Measurements from ENCODE around the gene ABCC5. TPM values are rescaled to one million over a fixed set of nuclear protein-coding genes. Genes with fewer than 3 reads are reported as not detected.

ABCC5 gene
- total and polyA plus RNA-seq, 7 donors = 24.5 to 94.2 (median 59.6) TPM

- intact Hi-C loops (cut with DNase I) = no loop called here
- no peak for DNase-seq
- 77 to 79% (median 78%) methylated on average over 13 of the region's 13 CpGs for WGBS, 3 donors
- no peak overlapping the region for H3K27ac ChIP-seq
- no peaks in the 10 kb centered on the region for H3K27me3 ChIP-seq (ENCODE audit: insufficient read depth in 3 of 3, low read length in 2 of 3)
- H3K36me3 ChIP-seq (ENCODE audit: insufficient read depth in 1 of 2, low read depth in 1 of 2) = no peaks in the 10 kb centered on the region
- ATAC-seq = no peak
- TF ChIP-seq CTCF (IDR thresholded peaks at IDR 0.05) = no peak
- no peaks in the 10 kb centered on the region for H3K4me1 ChIP-seq
- H3K4me3 ChIP-seq = no peak overlapping the region
- H3K9me3 ChIP-seq = no peaks in the 10 kb centered on the region
These were observed 111.3 kb downstream of the ABCC5 start for GRCh38 chr3:183906234-183906921.

- no peak for TF ChIP-seq CTCF (IDR thresholded peaks at IDR 0.05)
- ATAC-seq (no peak), DNase-seq (no peak)
- Histone ChIP-seq H3K27me3 (ENCODE audit: insufficient read depth in 3 of 3, low read length in 2 of 3) (no peaks in the 10 kb centered on the region), H3K4me3 (no peak overlapping the region), H3K4me1 (no peaks in the 10 kb centered on the region), H3K36me3 (ENCODE audit: insufficient read depth in 1 of 2, low read depth in 1 of 2) (no peaks in the 10 kb centered on the region), H3K27ac (no peak overlapping the region), H3K9me3 (no peaks in the 10 kb centered on the region)
- intact Hi-C loops (cut with DNase I) = no loop called here
- 69 to 79% (median 72%) methylated on average over 14 of the region's 14 CpGs for WGBS, 3 donors
These were observed 112.6 kb downstream of the ABCC5 start for GRCh38 chr3:183904833-183905780.

- no peak for TF ChIP-seq CTCF (IDR thresholded peaks at IDR 0.05)
- no peak for ATAC-seq
- intact Hi-C loops (cut with DNase I) = loop anchor here (5.0 to 10.0 kb wide), 6 partner anchors 119 to 394 kb away; partner anchors contain the start of genes ABCC5 (in 1 of the 2) and EIF2B5 (in 1 of the 2)
- Histone ChIP-seq H3K4me3 (no peak overlapping the region), H3K27me3 (ENCODE audit: insufficient read depth in 3 of 3, low read length in 2 of 3) (no peaks in the 10 kb centered on the region), H3K27ac (no peak overlapping the region), H3K4me1 (no peaks in the 10 kb centered on the region), H3K36me3 (ENCODE audit: insufficient read depth in 1 of 2, low read depth in 1 of 2) (no peaks in the 10 kb centered on the region), H3K9me3 (no peaks in the 10 kb centered on the region)
- no peak for DNase-seq
- WGBS, 3 donors = 64 to 68% (median 68%) methylated on average over 11 of the region's 11 CpGs
These were observed 119.7 kb downstream of the ABCC5 start for GRCh38 chr3:183898028-183898431.

GRCh38 chr3:183897606-183898005, 120.1 kb downstream of the ABCC5 start:
- no peak for TF ChIP-seq CTCF (IDR thresholded peaks at IDR 0.05)
- 86 to 89% (median 88%) methylated on average over 4 of the region's 4 CpGs for WGBS, 3 donors
- Histone ChIP-seq H3K27ac (no peak overlapping the region), H3K9me3 (no peaks in the 10 kb centered on the region), H3K4me3 (no peak overlapping the region), H3K4me1 (no peaks in the 10 kb centered on the region), H3K36me3 (ENCODE audit: insufficient read depth in 1 of 2, low read depth in 1 of 2) (no peaks in the 10 kb centered on the region), H3K27me3 (ENCODE audit: insufficient read depth in 3 of 3, low read length in 2 of 3) (no peaks in the 10 kb centered on the region)
- no peak for DNase-seq
- intact Hi-C loops (cut with DNase I) = loop anchor here (5.0 to 10.0 kb wide), 6 partner anchors 120 to 395 kb away; partner anchors contain the start of genes ABCC5 (in 1 of the 2) and EIF2B5 (in 1 of the 2)
- no peak for ATAC-seq
